ENCODE results near the gene PACSIN2.
"Not testable (repeated sequence)": the region's sequence is repeated elsewhere in the genome, so short reads cannot be mapped to it uniquely, and the experiment has no call there.

PACSIN2 gene

GRCh38 chr22:42927966-42928365, 87.0 kb downstream of the PACSIN2 start:
- no peak for DNase-seq (ENCODE audit: low read depth, low spot score)

GRCh38 chr22:42926768-42927167, 88.2 kb downstream of the PACSIN2 start:
- no peak for DNase-seq (ENCODE audit: low read depth, low spot score)

GRCh38 chr22:42926104-42926503, 88.8 kb downstream of the PACSIN2 start:
- no peak for DNase-seq (ENCODE audit: low read depth, low spot score)

GRCh38 chr22:42925598-42925997, 89.4 kb downstream of the PACSIN2 start:
- DNase-seq (ENCODE audit: low read depth, low spot score) = no peak

- DNase-seq (ENCODE audit: low read depth, low spot score) = not testable (repeated sequence)
Measured at GRCh38 chr22:42925031-42925430, 89.9 kb downstream of the PACSIN2 start.

GRCh38 chr22:42924436-42924835, 90.5 kb downstream of the PACSIN2 start:
- DNase-seq (ENCODE audit: low read depth, low spot score) = no peak

GRCh38 chr22:42922374-42923191, 92.4 kb downstream of the PACSIN2 start:
- no peak for DNase-seq (ENCODE audit: low read depth, low spot score)

- no peak for DNase-seq (ENCODE audit: low read depth, low spot score)
Measured at GRCh38 chr22:42920101-42920820, 94.7 kb downstream of the PACSIN2 start.

- no peak for DNase-seq (ENCODE audit: low read depth, low spot score)
Measured at GRCh38 chr22:42919199-42919598, 95.8 kb downstream of the PACSIN2 start.

GRCh38 chr22:42918500-42918899, 96.4 kb downstream of the PACSIN2 start:
- DNase-seq (ENCODE audit: low read depth, low spot score) = no peak

GRCh38 chr22:42917358-42917757, 97.6 kb downstream of the PACSIN2 start:
- DNase-seq (ENCODE audit: low read depth, low spot score) = not testable (repeated sequence)

GRCh38 chr22:42915980-42916765, 98.8 kb downstream of the PACSIN2 start:
- DNase-seq (ENCODE audit: low read depth, low spot score) = no peak

GRCh38 chr22:42914511-42915076, 100.4 kb downstream of the PACSIN2 start:
- no peak for DNase-seq (ENCODE audit: low read depth, low spot score)

- no peak for DNase-seq (ENCODE audit: low read depth, low spot score)
Measured at GRCh38 chr22:42913874-42914510, 101.0 kb downstream of the PACSIN2 start.

GRCh38 chr22:42912059-42912458, 102.9 kb downstream of the PACSIN2 start:
- DNase-seq (ENCODE audit: low read depth, low spot score) = no peak

- DNase-seq (ENCODE audit: low read depth, low spot score) = no peak
Measured at GRCh38 chr22:42910221-42910942, 104.6 kb downstream of the PACSIN2 start.

- DNase-seq (ENCODE audit: low read depth, low spot score) = no peak
Measured at GRCh38 chr22:42909363-42910058, 105.4 kb downstream of the PACSIN2 start.

- DNase-seq (ENCODE audit: low read depth, low spot score) = no peak
Measured at GRCh38 chr22:42908374-42908746, 106.6 kb downstream of the PACSIN2 start.

GRCh38 chr22:42907404-42908373, 107.3 kb downstream of the PACSIN2 start:
- DNase-seq (ENCODE audit: low read depth, low spot score) = no peak
